IMR-90 (cell line): Measurements from ENCODE around the gene TANGO2. TPM values are rescaled to one million over a fixed set of nuclear protein-coding genes. Genes with fewer than 3 reads are reported as not detected.

Experiments used
- ATAC-seq: fragments of 200-7000 bp; cut with Tn5 transposase; 2 replicates; pipeline ENCODE4 v1.9.1; 2020; ENCODE audit warnings: low read depth, mild to moderate bottlenecking, moderate library complexity
- BruUV-seq: library from RNA; stranded (reverse); fragments of 400-500 nt; replicated peaks from 2 replicates; lab custom pipeline; 2021; lab: Mats Ljungman, UMichigan
- CTCF ChIA-PET: fragments of 300-600 bp; formaldehyde crosslinking; extraction: SDS; loops from one replicate; lab custom pipeline; 2021; ENCODE audit warnings: antibody characterized with exemption; lab: Yijun Ruan, JAX
- POLR2A ChIA-PET: fragments of 300-600 bp; sonication (Branson Sonifier 250); formaldehyde crosslinking; loops from one replicate; lab custom pipeline; 2022; ENCODE audit warnings: antibody characterized with exemption; ENCODE audit not compliant: unreplicated experiment; lab: Charles Lee
- DNase-seq: peaks from one replicate; pipeline ENCODE4 v3.0.0; 2013
- H2AFZ ChIP-seq: replicated peaks from 2 replicates; pipeline ENCODE3; 2013; ENCODE audit warnings: low read length, mild to moderate bottlenecking; ENCODE audit not compliant: poor library complexity
- H2AK5ac ChIP-seq: 2 replicates; pipeline ENCODE4 v1.6.1; 2013; ENCODE audit warnings: low read depth, low read length, inconsistent platforms
- H2AK9ac ChIP-seq: replicated peaks from 2 replicates; pipeline ENCODE3; 2013; ENCODE audit warnings: mild to moderate bottlenecking, low read depth, low read length, moderate library complexity; ENCODE audit not compliant: poor library complexity
- H2BK120ac ChIP-seq: 2 replicates; pipeline ENCODE4 v1.6.1; 2013; ENCODE audit warnings: low read depth, low read length, inconsistent platforms
- H2BK15ac ChIP-seq: 3 replicates; pipeline ENCODE4 v1.6.1; 2013; ENCODE audit warnings: low read depth, low read length, inconsistent platforms
- H2BK20ac ChIP-seq: 2 replicates; pipeline ENCODE4 v1.6.1; 2013; ENCODE audit warnings: low read depth, mild to moderate bottlenecking, inconsistent platforms, low read length, moderate library complexity
- H2BK5ac ChIP-seq: 2 replicates; pipeline ENCODE4 v1.6.1; 2013; ENCODE audit warnings: mild to moderate bottlenecking, low read depth, low read length, inconsistent platforms; ENCODE audit not compliant: poor library complexity, severe bottlenecking
- H3K14ac ChIP-seq: replicated peaks from 2 replicates; pipeline ENCODE4 v1.6.1; 2013; ENCODE audit warnings: low read depth, low read length, inconsistent platforms
- H3K18ac ChIP-seq: 2 replicates; pipeline ENCODE4 v1.6.1; 2013; ENCODE audit warnings: low read depth, low read length, control low read depth
- H3K23ac ChIP-seq: 2 replicates; pipeline ENCODE4 v1.6.1; 2013; ENCODE audit warnings: low read depth, low read length, inconsistent platforms
- H3K27ac ChIP-seq: 2 replicates; pipeline ENCODE4 v1.5.1; 2013; ENCODE audit warnings: mild to moderate bottlenecking, control low read depth, low read length; ENCODE audit not compliant: insufficient read depth
- H3K27me3 ChIP-seq: 2 replicates; pipeline ENCODE4 v1.6.1; 2013; ENCODE audit warnings: low read length; ENCODE audit not compliant: control insufficient read depth, insufficient read depth
- H3K36me3 ChIP-seq: 2 replicates; pipeline ENCODE4 v1.6.1; 2013; ENCODE audit warnings: low read length, mixed read lengths; ENCODE audit not compliant: control insufficient read depth, insufficient read depth
- H3K4ac ChIP-seq: 2 replicates; pipeline ENCODE4 v1.6.1; 2013; ENCODE audit warnings: low read depth, low read length, inconsistent platforms
- H3K4me1 ChIP-seq: 2 replicates; pipeline ENCODE4 v1.6.1; 2013; ENCODE audit warnings: low read length, mixed read lengths; ENCODE audit not compliant: control insufficient read depth, insufficient read depth
- H3K4me2 ChIP-seq: 2 replicates; pipeline ENCODE4 v1.6.1; 2013; ENCODE audit warnings: low read depth, mild to moderate bottlenecking, control low read depth, low read length, moderate library complexity
- H3K4me3 ChIP-seq: 2 replicates; pipeline ENCODE4 v1.5.1; 2013; ENCODE audit warnings: low read depth, mild to moderate bottlenecking, control low read depth, low read length, moderate library complexity; ENCODE audit not compliant: insufficient read depth
- H3K56ac ChIP-seq: 2 replicates; pipeline ENCODE4 v1.6.1; 2013; ENCODE audit warnings: low read length, inconsistent platforms; ENCODE audit not compliant: insufficient read depth; ENCODE audit errors: extremely low read depth
- H3K79me1 ChIP-seq, 2 experiments: 2 replicates each; pipeline ENCODE4 v1.6.1; 2013; ENCODE audit warnings: low read length in 2 of 2, inconsistent platforms in 1 of 2, low read depth in 1 of 2
- H3K9ac ChIP-seq: 2 replicates; pipeline ENCODE4 v1.6.1; 2013; ENCODE audit warnings: low read depth, low read length, control low read depth
- H3K9me1 ChIP-seq: 2 replicates; pipeline ENCODE4 v1.6.1; 2013; ENCODE audit warnings: low read length, inconsistent platforms; ENCODE audit not compliant: insufficient read depth
- H3K9me3 ChIP-seq: 2 replicates; pipeline ENCODE4 v1.6.1; 2013; ENCODE audit warnings: low read length; ENCODE audit not compliant: control insufficient read depth, insufficient read depth
- H4K20me1 ChIP-seq: 2 replicates; pipeline ENCODE4 v1.6.1; 2013; ENCODE audit warnings: low read length, inconsistent platforms; ENCODE audit not compliant: insufficient read depth
- H4K5ac ChIP-seq: 2 replicates; pipeline ENCODE4 v1.6.1; 2013; ENCODE audit warnings: mild to moderate bottlenecking, low read depth, low read length, control low read depth
- H4K8ac ChIP-seq, 2 experiments: 2 replicates each; pipeline ENCODE4 v1.6.1; 2013; ENCODE audit warnings: low read depth in 2 of 2, low read length in 2 of 2, control low read depth in 1 of 2, inconsistent platforms in 1 of 2
- H4K91ac ChIP-seq: 2 replicates; pipeline ENCODE4 v1.6.1; 2013; ENCODE audit warnings: low read depth, low read length, inconsistent platforms; ENCODE audit not compliant: insufficient read depth
- CTCF ChIP-seq: conservative IDR thresholded peaks from 2 replicates; pipeline ENCODE4 v1.5.1; 2012; ENCODE audit warnings: mild to moderate bottlenecking, low read depth, low read length, improper control_type of control experiment
- FOS ChIP-seq: fragments of 150-350 bp; IDR thresholded peaks from 2 replicates; pipeline ENCODE4 v1.6.1; 2016; ENCODE audit warnings: low read depth, low read length
- RAD21 ChIP-seq: IDR thresholded peaks from 2 replicates; pipeline ENCODE4 v1.6.1; 2012; ENCODE audit warnings: low read length, improper control_type of control experiment
- SMC3 ChIP-seq: fragments of 150-350 bp; IDR thresholded peaks from 2 replicates; pipeline ENCODE4 v1.6.1; 2016; ENCODE audit warnings: low read depth, mild to moderate bottlenecking, antibody characterized with exemption, low read length, moderate library complexity
- WGBS, 2 experiments: methylation state at CpG; one replicate each; pipeline versions ENCODE4 v1.1.5 to v1.1.7; 2013; ENCODE audit warnings: missing lambda C conversion rate in 2 of 2; ENCODE audit not compliant: insufficient read length in 1 of 2; ENCODE audit errors: extremely low coverage in 2 of 2; 5-methylcytosine and 5-hydroxymethylcytosine counted together
- dilution Hi-C: fragments of 300-500 bp; cut with HindIII; formaldehyde crosslinking; loops from one replicate; pipeline ENCODE4 v1.14.3; 2018; ENCODE audit warnings: low sequenced_read_pairs; ENCODE audit not compliant: unreplicated experiment
- in situ Hi-C: fragments of 300-500 bp; cut with MboI; formaldehyde crosslinking; loops from 3 replicates; pipeline ENCODE4 v1.14.3; 2019; ENCODE audit warnings: low sequenced_read_pairs, inconsistent platforms, mixed read lengths
- intact Hi-C: fragments of 100-400 bp; cut with micrococcal nuclease; formaldehyde crosslinking; loops from 2 replicates; pipeline ENCODE4 v1.10.0; 2022
- polyA plus RNA-seq, 3 experiments: library from polyadenylated mRNA; depleted of rRNA; stranded (reverse); fragments of >200 nt; gene quantifications; 2 replicates each; pipeline ENCODE4 v1.2.3, GENCODE V29; 2012; ENCODE audit warnings: low replicate concordance in 1 of 3
- total RNA-seq: library from RNA; depleted of rRNA; stranded (reverse); fragments of >200 nt; gene quantifications from 2 replicates; pipeline ENCODE4 v1.2.3, GENCODE V29; 2012

Gene TANGO2
- total and polyA plus RNA-seq, 2 of the 4 experiments (the other 2 are of a cell fraction) = 45.1 to 75.1 TPM

GRCh38 chr22:20013382-20013871, 7.5 kb upstream of the TANGO2 start:
- POLR2A ChIA-PET = no interaction called here
- Histone ChIP-seq H3K4me2 (no peak overlapping the region), H2BK15ac (no peak overlapping the region), H2AFZ (peak overlapping the region; percentile 87), H3K27ac (no peak overlapping the region), H3K14ac (no peak overlapping the region), H3K4ac (peak overlapping the region; percentile 58; the same call in 1 of the 2 replicates), H3K4me1 (no peaks in the 10 kb centered on the region), H4K8ac (peak overlapping the region in 1 of 2 experiments; percentile 60; a peak in 1 of 4 replicates), H3K9me1 (no peaks in the 10 kb centered on the region), H4K91ac (no peak overlapping the region), H3K23ac (no peak overlapping the region), H3K9ac (no peak overlapping the region), H2BK5ac (no peak overlapping the region), H2AK9ac (peak overlapping the region; percentile 87), H3K79me1 (no peaks in the 10 kb centered on the region), H4K20me1 (no peaks in the 10 kb centered on the region), H3K36me3 (no peaks in the 10 kb centered on the region), H4K5ac (no peak overlapping the region), H3K9me3 (no peaks in the 10 kb centered on the region), H2BK20ac (no peak overlapping the region), H3K56ac (no peak overlapping the region), H2AK5ac (peak overlapping the region; percentile 48), H2BK120ac (no peak overlapping the region), H3K27me3 (peaks cover 32% of the 10 kb centered on the region), H3K18ac (no peak overlapping the region), H3K4me3 (no peak overlapping the region)
- DNase-seq = peak; percentile 47
- dilution Hi-C loops = no loop called here
- CTCF ChIA-PET = interaction anchor here (0.5 to 1.8 kb wide), 11 partner anchors 9 to 1891 kb away, joined by 3 to 8 read pairs (median 5); no protein-coding TSS in a partner anchor
- no TSS peak for BruUV-seq
- WGBS, 2 experiments = 2% methylated on average over 6 of the region's 11 CpGs; no CpG with 5 or more reads in 1 of the 2 experiments
- peak; percentile 64 for ATAC-seq
- in situ Hi-C loops = loop anchor here (5.0 kb wide), 1 partner anchor 41 kb away; no protein-coding TSS in a partner anchor
- TF ChIP-seq CTCF (peak; percentile 82), SMC3 (peak; percentile 92), RAD21 (peak; percentile 89), FOS (no peak)
- intact Hi-C loops = loop anchor here (1.0 to 5.0 kb wide), 2 partner anchors 43 to 281 kb away; no protein-coding TSS in a partner anchor
